COR-L47 (cell line): ENCODE results near the gene SYNDIG1.

Experiments
- DNase-seq: peaks from one replicate; lab custom pipeline; 2025; lab: John Stamatoyannopoulos, UW

SYNDIG1 gene

GRCh38 chr20:24567508-24567907, 98.1 kb downstream of the SYNDIG1 start:
- DNase-seq: no peak

- DNase-seq: no peak
These were observed 99.4 kb downstream of the SYNDIG1 start for GRCh38 chr20:24568842-24569241.

GRCh38 chr20:24571159-24571558, 101.7 kb downstream of the SYNDIG1 start:
- no peak for DNase-seq

DNA sequence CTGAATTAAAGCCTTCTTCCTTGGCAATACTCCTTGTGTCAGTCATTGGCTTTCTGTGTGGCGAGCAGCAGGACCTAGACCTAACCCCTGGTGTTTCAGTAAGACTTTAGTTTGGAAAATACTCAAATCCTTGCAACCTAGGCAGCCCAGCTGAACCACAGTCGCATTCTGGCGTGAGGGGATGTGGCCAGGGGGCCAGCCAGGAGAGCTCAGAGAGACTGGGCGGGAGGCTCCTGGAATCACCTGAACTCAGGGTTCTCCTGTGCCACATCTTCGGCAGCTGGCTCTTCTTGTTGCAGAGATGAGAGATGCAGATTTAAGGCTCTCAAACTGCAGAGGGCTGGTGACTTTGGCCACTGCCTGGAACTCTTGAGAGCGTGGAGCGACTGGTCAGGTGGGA, 102.7 kb downstream of the SYNDIG1 start:
- no peak for DNase-seq

GRCh38 chr20:24572862-24573261, 103.4 kb downstream of the SYNDIG1 start:
- no peak for DNase-seq

DNA sequence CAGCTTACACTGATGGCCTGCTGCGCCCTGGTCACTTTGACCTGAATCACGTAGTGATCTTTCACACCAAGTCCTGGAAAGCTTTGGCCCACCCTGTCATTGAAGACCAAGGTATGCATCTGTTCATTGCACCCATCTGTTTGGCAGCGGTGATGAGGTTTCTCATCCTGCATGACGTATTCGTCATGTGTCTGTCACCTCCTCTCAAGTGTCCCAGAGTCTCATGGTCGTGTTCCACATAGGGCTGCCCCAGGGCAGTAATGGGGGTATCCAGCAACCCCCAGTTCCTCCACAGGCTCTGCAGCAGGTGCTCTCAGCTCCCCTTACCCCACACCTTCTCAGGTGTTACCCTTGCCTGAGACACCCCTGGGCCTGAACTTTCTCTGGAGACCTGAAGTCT, 104.1 kb downstream of the SYNDIG1 start:
- no peak for DNase-seq

- no peak for DNase-seq
These were observed 104.9 kb downstream of the SYNDIG1 start for GRCh38 chr20:24574307-24574706.

DNA sequence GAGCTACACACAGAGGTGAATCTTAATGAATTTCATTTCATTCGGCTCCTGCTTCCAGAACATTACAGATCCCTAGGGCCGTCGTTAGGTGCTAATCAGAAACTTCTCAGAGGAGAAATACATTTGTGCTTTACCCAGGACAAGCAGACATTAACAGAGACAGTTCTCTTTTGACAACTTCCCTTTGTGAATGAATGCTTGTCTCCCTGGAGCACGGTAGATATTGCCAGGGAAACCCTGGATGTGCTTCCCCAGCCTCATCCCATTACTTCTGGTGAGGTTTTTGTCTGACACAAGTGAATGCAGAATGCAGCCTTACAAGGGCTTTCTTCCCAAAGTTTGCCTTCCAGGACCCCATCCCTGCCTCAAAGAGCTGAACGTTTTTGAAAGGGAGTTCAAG, 105.4 kb downstream of the SYNDIG1 start:
- DNase-seq: no peak

- DNase-seq: no peak
These were observed 106.4 kb downstream of the SYNDIG1 start for GRCh38 chr20:24575811-24576210.

DNA sequence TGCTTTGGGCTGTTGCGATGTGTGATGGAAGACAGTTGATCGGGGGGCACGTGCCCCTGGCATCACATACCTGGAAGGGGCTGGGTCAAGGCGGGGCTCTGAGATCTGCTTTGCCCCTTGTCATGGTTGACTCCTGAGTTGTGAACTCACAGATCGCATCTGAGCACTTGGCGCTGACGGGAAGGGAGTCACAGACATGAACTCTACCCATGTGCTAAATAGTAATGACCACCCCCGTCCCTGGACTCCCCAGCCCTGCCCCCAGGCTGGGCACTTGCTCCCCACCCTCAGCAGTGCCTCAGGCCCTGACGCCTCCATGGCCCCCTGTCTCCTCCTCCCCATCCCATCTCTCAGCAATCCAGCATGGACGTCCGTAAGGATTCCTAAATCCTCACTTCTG, 107.0 kb downstream of the SYNDIG1 start:
- DNase-seq: no peak

- DNase-seq: no peak
These were observed 108.0 kb downstream of the SYNDIG1 start for GRCh38 chr20:24577271-24577909.

- no peak for DNase-seq
These were observed 109.4 kb downstream of the SYNDIG1 start for GRCh38 chr20:24578567-24579415.

DNA sequence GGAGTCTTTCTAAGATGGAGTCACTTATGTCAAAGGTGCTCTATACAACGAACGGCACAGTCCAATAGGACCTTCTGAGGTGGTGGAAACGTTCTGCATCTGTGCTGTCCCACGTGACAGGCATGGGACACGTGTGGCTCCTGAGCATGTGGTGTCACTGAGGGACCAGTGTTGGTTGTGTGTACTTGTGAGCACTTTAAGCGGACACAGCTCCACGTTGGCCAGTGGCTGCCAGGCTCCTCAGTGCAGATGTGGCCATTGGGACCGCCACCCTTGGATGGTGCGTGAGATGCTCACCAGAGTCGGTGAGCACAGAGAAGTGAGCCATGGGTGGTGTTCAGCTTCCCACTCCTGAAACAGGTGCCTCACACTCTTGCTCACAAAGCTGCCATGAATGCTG, 110.0 kb downstream of the SYNDIG1 start:
- no peak for DNase-seq

DNA sequence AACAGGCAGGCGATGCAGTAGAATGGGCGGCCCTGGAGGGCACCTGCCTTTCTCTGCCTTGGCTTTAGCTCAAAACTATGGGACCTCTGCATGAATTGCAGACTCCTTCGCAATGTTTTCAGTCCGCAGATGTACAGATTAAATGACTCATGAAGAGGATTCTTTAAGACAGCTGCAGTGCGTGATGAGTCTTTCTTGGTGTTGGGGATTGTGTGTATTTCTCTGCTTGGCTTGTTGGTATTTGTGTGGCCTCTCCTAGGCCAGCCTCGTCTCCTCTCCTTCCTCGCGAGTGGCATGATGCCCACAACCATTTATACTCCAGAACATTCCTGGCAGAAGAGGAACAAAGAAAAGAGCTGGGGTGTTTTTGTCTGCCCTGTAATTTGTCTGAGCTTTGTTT, 110.6 kb downstream of the SYNDIG1 start:
- no peak for DNase-seq

DNA sequence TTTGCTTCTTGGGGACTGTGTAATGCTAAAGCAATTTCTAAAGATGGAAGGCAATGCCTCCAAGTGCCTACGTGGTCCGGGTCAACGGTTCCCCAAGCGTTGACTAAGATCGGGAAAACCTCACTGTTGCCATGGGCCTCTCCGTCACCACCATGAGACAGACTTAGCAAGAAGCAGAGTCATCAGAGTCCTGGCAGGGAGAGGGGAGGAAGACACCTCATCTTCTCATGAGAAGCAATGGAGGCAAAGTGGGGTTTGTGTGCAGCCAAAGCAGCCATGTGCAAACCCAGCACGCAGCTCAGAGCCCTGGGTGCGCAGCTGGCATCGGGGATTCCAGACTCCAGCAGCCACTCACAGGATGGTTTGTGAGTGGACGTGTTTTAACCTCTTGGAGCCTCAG, 111.4 kb downstream of the SYNDIG1 start:
- DNase-seq: no peak

DNA sequence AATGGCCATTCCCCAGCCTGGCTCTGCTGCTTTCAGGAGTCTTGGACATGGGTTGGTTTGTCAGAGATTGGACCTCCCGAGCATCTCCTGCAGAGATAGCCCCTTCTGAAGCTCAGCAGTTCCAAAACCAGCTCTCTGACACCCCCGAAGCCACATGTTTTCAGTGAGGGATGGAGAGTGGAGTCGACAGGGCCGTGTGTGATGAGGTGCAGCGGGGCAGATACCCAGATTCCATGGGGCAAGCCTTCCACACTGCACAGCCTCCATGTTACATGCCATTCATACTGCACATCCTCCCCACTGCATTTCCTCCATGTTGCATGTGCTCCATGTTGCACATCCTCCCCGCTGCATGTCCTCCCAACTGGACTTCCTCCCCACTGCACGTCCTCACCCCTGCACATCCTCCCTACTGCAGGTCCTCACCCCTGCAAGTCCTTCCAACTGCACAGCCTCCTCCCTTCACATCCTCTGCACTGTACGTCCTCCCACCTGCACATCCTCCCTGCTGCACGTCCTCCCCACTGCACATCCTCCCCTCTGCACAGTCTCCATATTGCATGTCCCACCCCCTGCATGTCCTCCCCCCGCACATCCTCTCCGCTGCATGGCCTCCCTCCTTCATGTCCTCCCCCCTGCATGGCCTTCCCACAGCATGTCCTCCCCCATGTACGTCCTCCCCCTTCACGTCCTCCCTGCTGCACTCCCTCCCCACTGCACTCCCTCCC, 112.2 kb downstream of the SYNDIG1 start:
- DNase-seq: no peak

DNA sequence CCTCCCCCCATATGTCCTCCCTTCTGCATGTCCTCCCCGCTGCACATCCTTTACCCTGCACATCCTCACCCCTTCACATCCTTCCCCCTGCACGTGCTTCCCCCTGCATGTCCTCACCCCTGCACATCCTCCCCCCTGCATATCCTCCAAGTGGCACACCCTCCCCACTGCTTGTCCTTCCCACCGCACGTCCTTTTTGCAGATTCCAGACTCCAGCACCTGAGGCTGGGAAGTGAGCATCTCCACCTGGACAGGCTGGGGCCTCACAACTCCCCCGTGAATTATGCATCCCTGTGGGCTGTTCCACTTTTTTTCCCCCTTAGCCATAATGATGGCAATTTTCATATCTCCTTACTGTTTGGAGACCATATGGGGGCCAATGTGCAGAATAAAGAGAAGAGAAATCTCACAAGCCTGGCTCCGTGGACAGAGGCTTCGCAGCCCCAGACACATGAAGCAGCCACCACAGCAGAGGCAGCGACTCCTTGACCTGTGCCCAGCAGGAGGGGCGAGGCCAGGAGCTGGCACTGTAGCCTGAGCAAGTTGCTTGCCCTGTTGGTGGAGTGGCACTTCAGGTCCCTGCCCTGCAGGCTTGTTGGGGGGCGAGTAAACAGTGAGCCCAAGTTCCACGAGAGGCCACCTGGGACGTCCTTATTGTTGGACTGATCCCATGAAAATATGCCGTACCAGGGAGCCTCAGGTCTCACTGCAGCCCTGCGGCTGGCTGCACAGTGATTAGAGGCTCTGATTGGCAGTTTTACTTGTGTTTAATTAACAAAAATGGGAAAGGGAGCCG, 113.1 kb downstream of the SYNDIG1 start:
- DNase-seq: no peak

- no peak for DNase-seq
These were observed 113.9 kb downstream of the SYNDIG1 start for GRCh38 chr20:24583169-24583792.

GRCh38 chr20:24584078-24584477, 114.6 kb downstream of the SYNDIG1 start:
- no peak for DNase-seq

DNA sequence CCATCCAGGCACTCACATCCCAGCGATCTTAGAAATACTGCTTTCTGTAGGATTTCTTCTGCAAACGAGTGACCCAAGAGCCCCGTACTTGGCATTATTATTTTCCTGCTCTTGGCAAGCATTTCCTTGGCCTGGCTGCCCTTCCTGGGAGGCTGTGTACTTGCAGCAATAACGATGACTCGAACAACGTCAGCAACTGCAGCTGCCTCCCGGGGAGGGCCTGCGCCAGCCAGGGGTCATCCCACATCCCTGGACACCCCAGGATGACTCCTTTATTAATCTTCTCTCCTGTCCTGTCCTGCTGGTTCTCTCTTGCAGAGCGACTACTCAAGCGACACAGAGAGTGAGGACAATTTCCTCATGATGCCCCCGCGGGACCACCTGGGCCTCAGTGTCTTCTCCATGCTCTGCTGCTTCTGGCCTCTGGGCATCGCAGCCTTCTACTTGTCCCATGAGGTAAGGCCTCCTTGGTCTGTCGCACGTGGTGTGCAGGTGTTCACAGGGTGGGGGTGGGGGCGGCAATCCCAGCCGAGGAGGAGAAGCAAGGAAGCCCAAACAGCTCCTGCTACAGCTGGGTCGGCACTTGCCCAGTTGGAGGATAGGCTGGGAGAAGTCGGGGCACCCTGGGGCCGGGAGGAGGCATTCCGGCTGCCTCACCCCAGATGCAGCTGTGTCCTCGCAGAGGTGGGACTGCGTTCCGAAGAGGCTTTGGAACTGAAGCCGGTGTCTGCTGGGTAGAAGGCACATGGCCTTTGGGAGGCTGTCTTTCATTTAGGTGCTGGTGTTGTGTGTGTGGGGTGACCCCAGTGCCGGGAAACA, 115.3 kb downstream of the SYNDIG1 start:
- DNase-seq: no peak
